KMS-11 (cell line): ENCODE results near the gene MGA.

Experiments
- H2AFZ ChIP-seq: fragments of 200-600 bp; sonication (generic); 2 replicates; pipeline ENCODE4 v1.6.1; 2016; ENCODE audit warnings: antibody characterized with exemption, mixed run types, low read depth
- H3K27ac ChIP-seq: fragments of 200-600 bp; sonication (generic); 2 replicates; pipeline ENCODE4 v1.6.1; 2016; ENCODE audit warnings: mild to moderate bottlenecking, mixed run types
- H3K27me3 ChIP-seq: fragments of 200-600 bp; sonication (generic); 2 replicates; pipeline ENCODE4 v1.6.1; 2017; ENCODE audit warnings: mild to moderate bottlenecking, low read depth, mixed run types, moderate library complexity; ENCODE audit not compliant: insufficient read depth
- H3K36me3 ChIP-seq: fragments of 200-600 bp; sonication (generic); 2 replicates; pipeline ENCODE4 v1.6.1; 2017; ENCODE audit warnings: mild to moderate bottlenecking, mixed run types; ENCODE audit not compliant: insufficient read depth
- H3K4me1 ChIP-seq: fragments of 200-600 bp; sonication (generic); 2 replicates; pipeline ENCODE4 v1.6.1; 2016; ENCODE audit warnings: mild to moderate bottlenecking, low read depth, mixed run types; ENCODE audit not compliant: poor library complexity, severe bottlenecking
- H3K4me2 ChIP-seq: fragments of 200-600 bp; sonication (generic); 2 replicates; pipeline ENCODE4 v1.7.0; 2016; ENCODE audit warnings: mild to moderate bottlenecking, mixed run types
- H3K4me3 ChIP-seq: fragments of 200-600 bp; sonication (generic); IDR thresholded peaks from 2 replicates; pipeline ENCODE4 v1.6.1; 2017; ENCODE audit warnings: low read depth, low read length, mixed read lengths; ENCODE audit not compliant: insufficient read depth
- H3K79me2 ChIP-seq: fragments of 200-600 bp; sonication (generic); 2 replicates; pipeline ENCODE4 v1.6.1; 2016; ENCODE audit warnings: low read depth, mixed run types; ENCODE audit not compliant: insufficient read depth
- H3K9ac ChIP-seq: fragments of 200-600 bp; sonication (generic); 2 replicates; pipeline ENCODE4 v1.6.1; 2016; ENCODE audit warnings: mild to moderate bottlenecking, mixed run types
- H4K20me1 ChIP-seq: fragments of 200-600 bp; sonication (generic); 2 replicates; pipeline ENCODE4 v1.6.1; 2016; ENCODE audit warnings: mild to moderate bottlenecking, mixed run types; ENCODE audit not compliant: insufficient read depth
- CTCF ChIP-seq: fragments of 200-600 bp; sonication (generic); conservative IDR thresholded peaks from 2 replicates; pipeline ENCODE4 v1.6.1; 2017; ENCODE audit warnings: low read depth, mild to moderate bottlenecking, antibody characterized with exemption, low read length, moderate library complexity, mixed read lengths

MGA gene

GRCh38 chr15:41692049-41692448 lies 31.8 kb downstream of the MGA start:
- H3K79me2 ChIP-seq = peaks cover 83% of the 10 kb centered on the region; the same call in 1 of the 2 replicates
- no peak overlapping the region for H3K27ac ChIP-seq
- H3K4me3 ChIP-seq = no peak overlapping the region
- no peak for TF ChIP-seq CTCF
- H3K4me2 ChIP-seq = no peak overlapping the region
- no peak overlapping the region for H2AFZ ChIP-seq
- H3K9ac ChIP-seq = no peak overlapping the region
- H3K27me3 ChIP-seq = no peaks in the 10 kb centered on the region
- H3K36me3 ChIP-seq = no peaks in the 10 kb centered on the region
- H3K4me1 ChIP-seq = peaks cover 20% of the 10 kb centered on the region
- H4K20me1 ChIP-seq = peaks cover 6% of the 10 kb centered on the region; the same call in 1 of the 2 replicates

GRCh38 chr15:41693757-41694156 lies 33.6 kb downstream of the MGA start:
- H3K4me1 ChIP-seq = peaks cover 24% of the 10 kb centered on the region
- peaks cover 6% of the 10 kb centered on the region; the same call in 1 of the 2 replicates for H4K20me1 ChIP-seq
- TF ChIP-seq CTCF = no peak

GRCh38 chr15:41695750-41696436 lies 35.7 kb downstream of the MGA start:
- Histone ChIP-seq H3K4me3 (no peak overlapping the region), H3K79me2 (peaks cover 48% of the 10 kb centered on the region; the same call in 1 of the 2 replicates), H2AFZ (no peak overlapping the region), H3K4me1 (peaks cover 9% of the 10 kb centered on the region), H3K9ac (no peak overlapping the region), H3K4me2 (no peak overlapping the region), H3K36me3 (no peaks in the 10 kb centered on the region), H3K27me3 (no peaks in the 10 kb centered on the region), H4K20me1 (no peaks in the 10 kb centered on the region), H3K27ac (no peak overlapping the region)
- TF ChIP-seq CTCF = no peak

More at GRCh38 chr15:41693757-41694156, 33.6 kb downstream of the MGA start:
- no peak overlapping the region for H3K27ac ChIP-seq
- no peak overlapping the region for H2AFZ ChIP-seq
- no peaks in the 10 kb centered on the region for H3K36me3 ChIP-seq
- peaks cover 66% of the 10 kb centered on the region; the same call in 1 of the 2 replicates for H3K79me2 ChIP-seq
- H3K27me3 ChIP-seq = no peaks in the 10 kb centered on the region
- H3K9ac ChIP-seq = no peak overlapping the region
- H3K4me2 ChIP-seq = no peak overlapping the region
- no peak overlapping the region for H3K4me3 ChIP-seq

GRCh38 chr15:41698779-41699178 lies 38.6 kb downstream of the MGA start:
- Histone ChIP-seq H3K4me3 (no peak overlapping the region), H4K20me1 (0 out of 2 replicates have a peak, but pooled peaks cover 7% of the 10 kb centered on the region), H3K79me2 (peaks cover 20% of the 10 kb centered on the region; the same call in 1 of the 2 replicates), H3K9ac (no peak overlapping the region), H3K4me2 (no peak overlapping the region), H3K27me3 (no peaks in the 10 kb centered on the region), H3K4me1 (peaks cover 4% of the 10 kb centered on the region), H3K36me3 (no peaks in the 10 kb centered on the region), H2AFZ (no peak overlapping the region), H3K27ac (no peak overlapping the region)
- no peak for TF ChIP-seq CTCF
